SH-SY5Y (cell line): ENCODE data around the gene CTNNA1.

Experiments used
- GATA2 ChIP-seq: IDR thresholded peaks from 2 replicates; pipeline ENCODE4 v1.6.1; 2011; ENCODE audit warnings: mild to moderate bottlenecking, low read depth, low read length
- GATA3 ChIP-seq: IDR thresholded peaks from 2 replicates; pipeline ENCODE4 v1.6.1; 2011; ENCODE audit warnings: low read depth, mild to moderate bottlenecking, low read length, moderate library complexity

DNA sequence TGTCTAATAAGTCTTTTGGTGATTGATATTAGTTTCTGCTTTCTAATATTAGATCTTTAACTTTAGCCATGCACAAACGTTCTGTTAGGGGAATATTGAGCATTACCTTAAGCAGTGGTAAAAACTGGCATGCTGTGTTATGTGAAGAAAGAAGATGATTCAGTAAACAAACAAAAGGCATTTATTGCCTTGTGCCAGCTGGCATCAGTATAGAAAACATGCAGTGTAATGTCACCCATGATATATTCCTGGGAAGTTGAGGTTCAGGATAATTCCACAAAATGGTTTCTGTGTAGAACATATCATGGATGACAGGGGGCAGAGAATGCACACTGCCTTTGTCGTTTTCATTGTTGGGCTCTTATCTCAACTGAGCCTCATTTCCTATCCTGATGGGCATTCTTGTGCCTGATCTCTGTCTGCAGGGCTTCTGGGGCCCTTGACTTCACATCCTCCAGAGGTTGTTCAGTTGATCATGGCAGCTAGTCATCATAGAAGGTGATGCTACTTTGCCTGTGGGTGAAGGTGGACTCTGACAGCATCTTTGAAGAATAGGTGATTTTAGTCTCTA, 97.7 kb downstream of the CTNNA1 start:
- TF ChIP-seq GATA3 (no peak), GATA2 (no peak)
